IMR-90 (cell line): ENCODE data around the gene SLC8A1. TPM values are rescaled to one million over a fixed set of nuclear protein-coding genes. Genes with fewer than 3 reads are reported as not detected.

ENCODE experiments used
- ATAC-seq: fragments of 200-7000 bp; cut with Tn5 transposase; 2 replicates; pipeline ENCODE4 v1.9.1; 2020; ENCODE audit warnings: low read depth, mild to moderate bottlenecking, moderate library complexity
- BruUV-seq: library from RNA; stranded (reverse); fragments of 400-500 nt; replicated peaks from 2 replicates; lab custom pipeline; 2021; lab: Mats Ljungman, UMichigan
- CTCF ChIA-PET: fragments of 300-600 bp; formaldehyde crosslinking; extraction: SDS; loops from one replicate; lab custom pipeline; 2021; ENCODE audit warnings: antibody characterized with exemption; lab: Yijun Ruan, JAX
- POLR2A ChIA-PET: fragments of 300-600 bp; sonication (Branson Sonifier 250); formaldehyde crosslinking; loops from one replicate; lab custom pipeline; 2022; ENCODE audit warnings: antibody characterized with exemption; ENCODE audit not compliant: unreplicated experiment; lab: Charles Lee
- DNase-seq: peaks from one replicate; pipeline ENCODE4 v3.0.0; 2013
- H2AFZ ChIP-seq: replicated peaks from 2 replicates; pipeline ENCODE3; 2013; ENCODE audit warnings: low read length, mild to moderate bottlenecking; ENCODE audit not compliant: poor library complexity
- H2AK5ac ChIP-seq: 2 replicates; pipeline ENCODE4 v1.6.1; 2013; ENCODE audit warnings: low read depth, low read length, inconsistent platforms
- H2AK9ac ChIP-seq: replicated peaks from 2 replicates; pipeline ENCODE3; 2013; ENCODE audit warnings: mild to moderate bottlenecking, low read depth, low read length, moderate library complexity; ENCODE audit not compliant: poor library complexity
- H2BK120ac ChIP-seq: 2 replicates; pipeline ENCODE4 v1.6.1; 2013; ENCODE audit warnings: low read depth, low read length, inconsistent platforms
- H2BK15ac ChIP-seq: 3 replicates; pipeline ENCODE4 v1.6.1; 2013; ENCODE audit warnings: low read depth, low read length, inconsistent platforms
- H2BK20ac ChIP-seq: 2 replicates; pipeline ENCODE4 v1.6.1; 2013; ENCODE audit warnings: low read depth, mild to moderate bottlenecking, inconsistent platforms, low read length, moderate library complexity
- H2BK5ac ChIP-seq: 2 replicates; pipeline ENCODE4 v1.6.1; 2013; ENCODE audit warnings: mild to moderate bottlenecking, low read depth, low read length, inconsistent platforms; ENCODE audit not compliant: poor library complexity, severe bottlenecking
- H3K14ac ChIP-seq: replicated peaks from 2 replicates; pipeline ENCODE4 v1.6.1; 2013; ENCODE audit warnings: low read depth, low read length, inconsistent platforms
- H3K18ac ChIP-seq: 2 replicates; pipeline ENCODE4 v1.6.1; 2013; ENCODE audit warnings: low read depth, low read length, control low read depth
- H3K23ac ChIP-seq: 2 replicates; pipeline ENCODE4 v1.6.1; 2013; ENCODE audit warnings: low read depth, low read length, inconsistent platforms
- H3K27ac ChIP-seq: 2 replicates; pipeline ENCODE4 v1.5.1; 2013; ENCODE audit warnings: mild to moderate bottlenecking, control low read depth, low read length; ENCODE audit not compliant: insufficient read depth
- H3K27me3 ChIP-seq: 2 replicates; pipeline ENCODE4 v1.6.1; 2013; ENCODE audit warnings: low read length; ENCODE audit not compliant: control insufficient read depth, insufficient read depth
- H3K36me3 ChIP-seq: 2 replicates; pipeline ENCODE4 v1.6.1; 2013; ENCODE audit warnings: low read length, mixed read lengths; ENCODE audit not compliant: control insufficient read depth, insufficient read depth
- H3K4ac ChIP-seq: 2 replicates; pipeline ENCODE4 v1.6.1; 2013; ENCODE audit warnings: low read depth, low read length, inconsistent platforms
- H3K4me1 ChIP-seq: 2 replicates; pipeline ENCODE4 v1.6.1; 2013; ENCODE audit warnings: low read length, mixed read lengths; ENCODE audit not compliant: control insufficient read depth, insufficient read depth
- H3K4me2 ChIP-seq: 2 replicates; pipeline ENCODE4 v1.6.1; 2013; ENCODE audit warnings: low read depth, mild to moderate bottlenecking, control low read depth, low read length, moderate library complexity
- H3K4me3 ChIP-seq: 2 replicates; pipeline ENCODE4 v1.5.1; 2013; ENCODE audit warnings: low read depth, mild to moderate bottlenecking, control low read depth, low read length, moderate library complexity; ENCODE audit not compliant: insufficient read depth
- H3K56ac ChIP-seq: 2 replicates; pipeline ENCODE4 v1.6.1; 2013; ENCODE audit warnings: low read length, inconsistent platforms; ENCODE audit not compliant: insufficient read depth; ENCODE audit errors: extremely low read depth
- H3K79me1 ChIP-seq, 2 experiments: 2 replicates each; pipeline ENCODE4 v1.6.1; 2013; ENCODE audit warnings: low read length in 2 of 2, inconsistent platforms in 1 of 2, low read depth in 1 of 2
- H3K9ac ChIP-seq: 2 replicates; pipeline ENCODE4 v1.6.1; 2013; ENCODE audit warnings: low read depth, low read length, control low read depth
- H3K9me1 ChIP-seq: 2 replicates; pipeline ENCODE4 v1.6.1; 2013; ENCODE audit warnings: low read length, inconsistent platforms; ENCODE audit not compliant: insufficient read depth
- H3K9me3 ChIP-seq: 2 replicates; pipeline ENCODE4 v1.6.1; 2013; ENCODE audit warnings: low read length; ENCODE audit not compliant: control insufficient read depth, insufficient read depth
- H4K20me1 ChIP-seq: 2 replicates; pipeline ENCODE4 v1.6.1; 2013; ENCODE audit warnings: low read length, inconsistent platforms; ENCODE audit not compliant: insufficient read depth
- H4K5ac ChIP-seq: 2 replicates; pipeline ENCODE4 v1.6.1; 2013; ENCODE audit warnings: mild to moderate bottlenecking, low read depth, low read length, control low read depth
- H4K8ac ChIP-seq, 2 experiments: 2 replicates each; pipeline ENCODE4 v1.6.1; 2013; ENCODE audit warnings: low read depth in 2 of 2, low read length in 2 of 2, control low read depth in 1 of 2, inconsistent platforms in 1 of 2
- H4K91ac ChIP-seq: 2 replicates; pipeline ENCODE4 v1.6.1; 2013; ENCODE audit warnings: low read depth, low read length, inconsistent platforms; ENCODE audit not compliant: insufficient read depth
- CHD1 ChIP-seq: IDR thresholded peaks from 2 replicates; pipeline ENCODE4 v1.6.1; 2012; ENCODE audit warnings: low read depth, low read length, improper control_type of control experiment
- CTCF ChIP-seq: conservative IDR thresholded peaks from 2 replicates; pipeline ENCODE4 v1.5.1; 2012; ENCODE audit warnings: mild to moderate bottlenecking, low read depth, low read length, improper control_type of control experiment
- MAZ ChIP-seq: IDR thresholded peaks from 2 replicates; pipeline ENCODE4 v1.6.1; 2012; ENCODE audit warnings: low read depth, mild to moderate bottlenecking, low read length, improper control_type of control experiment, moderate library complexity, borderline replicate concordance
- MXI1 ChIP-seq: IDR thresholded peaks from 2 replicates; pipeline ENCODE4 v1.6.1; 2012; ENCODE audit warnings: low read depth, mild to moderate bottlenecking, low read length, moderate library complexity, borderline replicate concordance
- POLR2A ChIP-seq: IDR thresholded peaks from 2 replicates; pipeline ENCODE4 v1.6.1; 2012; ENCODE audit warnings: mild to moderate bottlenecking, low read depth, low read length
- RAD21 ChIP-seq: IDR thresholded peaks from 2 replicates; pipeline ENCODE4 v1.6.1; 2012; ENCODE audit warnings: low read length, improper control_type of control experiment
- RCOR1 ChIP-seq: IDR thresholded peaks from 2 replicates; pipeline ENCODE4 v1.6.1; 2012; ENCODE audit warnings: mild to moderate bottlenecking, low read length, improper control_type of control experiment; ENCODE audit not compliant: insufficient replicate concordance
- RFX5 ChIP-seq: IDR thresholded peaks from 2 replicates; pipeline ENCODE4 v1.8.0; 2012; ENCODE audit warnings: low read depth, mild to moderate bottlenecking, low read length, moderate library complexity
- SMC3 ChIP-seq: fragments of 150-350 bp; IDR thresholded peaks from 2 replicates; pipeline ENCODE4 v1.6.1; 2016; ENCODE audit warnings: low read depth, mild to moderate bottlenecking, antibody characterized with exemption, low read length, moderate library complexity
- WGBS, 2 experiments: methylation state at CpG; one replicate each; pipeline versions ENCODE4 v1.1.5 to v1.1.7; 2013; ENCODE audit warnings: missing lambda C conversion rate in 2 of 2; ENCODE audit not compliant: insufficient read length in 1 of 2; ENCODE audit errors: extremely low coverage in 2 of 2; 5-methylcytosine and 5-hydroxymethylcytosine counted together
- dilution Hi-C: fragments of 300-500 bp; cut with HindIII; formaldehyde crosslinking; loops from one replicate; pipeline ENCODE4 v1.14.3; 2018; ENCODE audit warnings: low sequenced_read_pairs; ENCODE audit not compliant: unreplicated experiment
- in situ Hi-C: fragments of 300-500 bp; cut with MboI; formaldehyde crosslinking; loops from 3 replicates; pipeline ENCODE4 v1.14.3; 2019; ENCODE audit warnings: low sequenced_read_pairs, inconsistent platforms, mixed read lengths
- intact Hi-C: fragments of 100-400 bp; cut with micrococcal nuclease; formaldehyde crosslinking; loops from 2 replicates; pipeline ENCODE4 v1.10.0; 2022
- polyA plus RNA-seq, 3 experiments: library from polyadenylated mRNA; depleted of rRNA; stranded (reverse); fragments of >200 nt; gene quantifications; 2 replicates each; pipeline ENCODE4 v1.2.3, GENCODE V29; 2012; ENCODE audit warnings: low replicate concordance in 1 of 3
- total RNA-seq: library from RNA; depleted of rRNA; stranded (reverse); fragments of >200 nt; gene quantifications from 2 replicates; pipeline ENCODE4 v1.2.3, GENCODE V29; 2012

SLC8A1 gene
- total and polyA plus RNA-seq, 2 of the 4 experiments (the other 2 are of a cell fraction), result 7.7 to 57.0 TPM

- 29% methylated on average over 1 of the region's 4 CpGs; no CpG with 5 or more reads in 1 of the 2 experiments for WGBS, 2 experiments
- dilution Hi-C loops, result no loop called here
- Histone ChIP-seq H3K4me3 (no peak overlapping the region), H2BK15ac (peak overlapping the region; percentile 94; the same call in 2 of the 3 replicates), H3K56ac (0 out of 2 replicates have a peak overlapping the region, but pooled peaks have one; percentile 32), H4K5ac (peak overlapping the region; percentile 74; the same call in 1 of the 2 replicates), H3K9ac (peak overlapping the region; percentile 29; the same call in 1 of the 2 replicates), H3K23ac (peak overlapping the region; percentile 93), H3K4me2 (no peak overlapping the region), H2BK20ac (peak overlapping the region; percentile 97), H3K9me3 (no peaks in the 10 kb centered on the region), H2AFZ (no peak overlapping the region), H4K8ac (peak overlapping the region; percentile 58 to 94; a peak in 3 of 4 replicates), H3K36me3 (peaks cover 12% of the 10 kb centered on the region), H2BK5ac (peak overlapping the region; percentile 92), H2BK120ac (peak overlapping the region; percentile 96), H3K18ac (peak overlapping the region; percentile 88), H3K4me1 (no peaks in the 10 kb centered on the region; the same call in 1 of the 2 replicates), H3K9me1 (peaks cover 8% of the 10 kb centered on the region), H3K4ac (peak overlapping the region; percentile 95), H4K20me1 (no peaks in the 10 kb centered on the region), H3K79me1 (peaks cover 3 to 7% of the 10 kb centered on the region in 2 experiments; a peak in 2 of 4 replicates), H3K27me3 (no peaks in the 10 kb centered on the region), H3K14ac (peak overlapping the region; percentile 93), H2AK9ac (no peak overlapping the region), H2AK5ac (peak overlapping the region; percentile 72; the same call in 1 of the 2 replicates), H3K27ac (peak overlapping the region; percentile 85; the same call in 1 of the 2 replicates), H4K91ac (peak overlapping the region; percentile 95)
- POLR2A ChIA-PET, result interaction anchor here (0.5 kb wide), 1 partner anchor 675 kb away, joined by 3 read pairs; no protein-coding TSS in a partner anchor
- no peak for TF ChIP-seq RAD21
- no peak for TF ChIP-seq CHD1
- no peak for TF ChIP-seq SMC3
- no peak for TF ChIP-seq POLR2A
- no peak for TF ChIP-seq RCOR1
- TF ChIP-seq CTCF, result no peak
- TF ChIP-seq RFX5, result no peak
- no peak for TF ChIP-seq MXI1
- TF ChIP-seq MAZ, result no peak
- BruUV-seq, result TSS peak; percentile 39
- peak; percentile 65 for ATAC-seq
- in situ Hi-C loops, result no loop called here
- peak; percentile 32 for DNase-seq
- CTCF ChIA-PET, result no interaction called here
- intact Hi-C loops, result no loop called here
Measured at GRCh38 chr2:40113272-40113968, 338.5 kb downstream of the SLC8A1 start.
